Liver (tissue), 9 donors: ENCODE results near the gene PATJ. TPM values are rescaled to one million over a fixed set of nuclear protein-coding genes. Genes with fewer than 3 reads are reported as not detected.

Experiments used
- DNase-seq: peaks from one replicate; pipeline ENCODE4 v3.0.0-alpha.2; 2017; ENCODE audit warnings: low spot score
- H3K27ac ChIP-seq, 2 donors: one replicate each; pipeline ENCODE4 v1.7.0; 2013; ENCODE audit warnings: inconsistent platforms in 2 of 2, low read length in 2 of 2, control low read depth in 1 of 2, low read depth in 1 of 2, mild to moderate bottlenecking in 1 of 2
- H3K27me3 ChIP-seq, 4 donors: one replicate each; pipeline versions ENCODE4 v1.6.1 to v1.7.0; 2013; ENCODE audit warnings: low read length in 3 of 4, inconsistent platforms in 1 of 4, mild to moderate bottlenecking in 1 of 4, moderate library complexity in 1 of 4; ENCODE audit not compliant: control insufficient read depth in 4 of 4, insufficient read depth in 4 of 4
- H3K36me3 ChIP-seq, 4 donors: one replicate each; pipeline versions ENCODE4 v1.6.1 to v1.7.0; 2013; ENCODE audit warnings: low read length in 3 of 4, mild to moderate bottlenecking in 3 of 4, low read depth in 1 of 4, moderate library complexity in 1 of 4; ENCODE audit not compliant: control insufficient read depth in 4 of 4, insufficient read depth in 3 of 4
- H3K4me1 ChIP-seq, 4 donors: one replicate each; pipeline versions ENCODE4 v1.6.1 to v1.7.0; 2013; ENCODE audit warnings: low read length in 3 of 4, mild to moderate bottlenecking in 3 of 4, moderate library complexity in 1 of 4; ENCODE audit not compliant: control insufficient read depth in 4 of 4, insufficient read depth in 4 of 4
- H3K4me3 ChIP-seq, 3 donors: one replicate each; pipeline versions ENCODE4 v1.6.1 to v1.7.0; 2013; ENCODE audit warnings: low read length in 3 of 3, control low read depth in 1 of 3, low read depth in 1 of 3, mild to moderate bottlenecking in 1 of 3
- H3K9ac ChIP-seq, 2 donors: one replicate each; pipeline ENCODE4 v1.7.0; 2013; ENCODE audit warnings: low read length in 2 of 2, mild to moderate bottlenecking in 2 of 2, moderate library complexity in 2 of 2, control low read depth in 1 of 2, low read depth in 1 of 2
- H3K9me3 ChIP-seq, 4 donors: one replicate each; pipeline versions ENCODE4 v1.6.1 to v1.7.0; 2013; ENCODE audit warnings: low read length in 3 of 4; ENCODE audit not compliant: control insufficient read depth in 4 of 4
- ATF3 ChIP-seq: IDR thresholded peaks from 2 replicates; pipeline ENCODE4 v1.6.1; 2016; ENCODE audit warnings: antibody characterized with exemption
- CTCF ChIP-seq: fragments of 150-350 bp; IDR thresholded peaks from 2 replicates; pipeline ENCODE4 v1.5.1; 2017; ENCODE audit warnings: improper control_type of control experiment, low read depth, low read length; ENCODE audit not compliant: missing input control
- EGR1 ChIP-seq, 2 donors: IDR thresholded peaks; 2 replicates each; pipeline ENCODE4 v1.6.1; 2016 to 2018; ENCODE audit warnings: antibody characterized with exemption in 2 of 2, low read depth in 2 of 2
- FOXA1 ChIP-seq: IDR thresholded peaks from 2 replicates; pipeline ENCODE4 v1.6.1; 2016; ENCODE audit warnings: antibody characterized with exemption
- FOXA2 ChIP-seq: IDR thresholded peaks from 2 replicates; pipeline ENCODE4 v1.6.1; 2016; ENCODE audit warnings: antibody characterized with exemption
- GABPA ChIP-seq, 2 donors: IDR thresholded peaks in 1 of 2; conservative IDR thresholded peaks in 1 of 2; 2 replicates each; pipeline ENCODE4 v1.6.1; 2016; ENCODE audit warnings: antibody characterized with exemption in 2 of 2, mild to moderate bottlenecking in 1 of 2, moderate library complexity in 1 of 2
- HNF4A ChIP-seq, 2 donors: conservative IDR thresholded peaks; 2 replicates each; pipeline ENCODE4 v1.6.1; 2016; ENCODE audit warnings: antibody characterized with exemption in 2 of 2, mild to moderate bottlenecking in 2 of 2
- HNF4G ChIP-seq: IDR thresholded peaks from 2 replicates; pipeline ENCODE4 v1.6.1; 2016; ENCODE audit warnings: antibody characterized with exemption
- JUND ChIP-seq, 2 donors: IDR thresholded peaks; 2 replicates each; pipeline ENCODE4 v1.6.1; 2016; ENCODE audit warnings: antibody characterized with exemption in 2 of 2
- MAX ChIP-seq: IDR thresholded peaks from 2 replicates; pipeline ENCODE4 v1.6.1; 2016; ENCODE audit warnings: antibody characterized with exemption
- NR2F2 ChIP-seq: IDR thresholded peaks from 2 replicates; pipeline ENCODE4 v1.6.1; 2016; ENCODE audit warnings: antibody characterized with exemption
- RAD21 ChIP-seq, 2 donors: IDR thresholded peaks; 2 replicates each; pipeline ENCODE4 v1.6.1; 2016; ENCODE audit warnings: antibody characterized with exemption in 2 of 2, mild to moderate bottlenecking in 2 of 2
- REST ChIP-seq: IDR thresholded peaks from 2 replicates; pipeline ENCODE4 v1.6.1; 2016; ENCODE audit warnings: antibody characterized with exemption, mild to moderate bottlenecking
- RXRA ChIP-seq, 2 donors: IDR thresholded peaks; 2 replicates each; pipeline ENCODE4 v1.6.1; 2017 to 2018; ENCODE audit warnings: antibody characterized with exemption in 2 of 2, mild to moderate bottlenecking in 1 of 2
- SP1 ChIP-seq: IDR thresholded peaks from 2 replicates; pipeline ENCODE4 v1.6.1; 2018; ENCODE audit warnings: antibody characterized with exemption, mild to moderate bottlenecking
- TAF1 ChIP-seq: conservative IDR thresholded peaks from 2 replicates; pipeline ENCODE4 v1.6.1; 2016; ENCODE audit warnings: antibody characterized with exemption, mild to moderate bottlenecking
- YY1 ChIP-seq: IDR thresholded peaks from 2 replicates; pipeline ENCODE4 v1.6.1; 2016; ENCODE audit warnings: antibody characterized with exemption, mild to moderate bottlenecking
- ZBTB33 ChIP-seq: IDR thresholded peaks from 2 replicates; pipeline ENCODE4 v1.6.1; 2016; ENCODE audit warnings: antibody characterized with exemption
- WGBS: extraction: QIAGEN DNeasy Blood & Tissue Kit; methylation state at CpG from one replicate; pipeline ENCODE4 v1.1.7; 2013; 5-methylcytosine and 5-hydroxymethylcytosine counted together
- polyA plus RNA-seq, 2 donors: library from polyadenylated mRNA; stranded (reverse) in 1 of 2; unstranded in 1 of 2; fragments of 200-250 nt in 1 of 2; fragments of >200 nt in 1 of 2; fragmentation: Nextera tagmentation in 1 of 2; extraction: Ambion mirVana in 1 of 2; gene quantifications; one replicate each; pipeline versions ENCODE4 v1.2.1 to v1.2.3, GENCODE V29; 2013 to 2015
- total RNA-seq, 2 donors: library from RNA; depleted of rRNA; stranded (reverse); fragments of >200 nt; gene quantifications; one replicate each; pipeline ENCODE4 v1.2.3, GENCODE V29; 2014
- donor health status: healthy.
- donor health status: healthy.
- donor health status: healthy.
- donor health status: healthy.
- donor health status: healthy.

PATJ gene
- total and polyA plus RNA-seq, 4 donors: 5.7 to 29.8 (median 9.0) TPM

- no peaks in the 10 kb centered on the region for H3K4me1 ChIP-seq
- 85% methylated on average over 1 of the region's 1 CpG for WGBS
Observed at GRCh38 chr1:62068416-62068843, 326.1 kb downstream of the PATJ start.

More at GRCh38 chr1:62068416-62068843, 326.1 kb downstream of the PATJ start:
- Histone ChIP-seq H3K9ac (no peak overlapping the region), H3K36me3 (no peaks in the 10 kb centered on the region), H3K4me3 (no peak overlapping the region), H3K27ac (no peak overlapping the region), H3K9me3 (peaks cover 0 to 2% (median 0%) of the 10 kb centered on the region in 4 donors), H3K27me3 (no peaks in the 10 kb centered on the region)
- no peak for DNase-seq
- TF ChIP-seq EGR1 (IDR thresholded peaks at IDR 0.05; ENCODE audit: low read depth in 2 of 2): no peak
- no peak for TF ChIP-seq ZBTB33
- TF ChIP-seq NR2F2: no peak
- no peak for TF ChIP-seq SP1
- TF ChIP-seq REST: no peak
- no peak for TF ChIP-seq GABPA (IDR thresholded peaks at IDR 0.05 in 1 of 2, conservative IDR thresholded peaks at IDR 0.05 in 1 of 2)
- no peak for TF ChIP-seq FOXA2
- no peak for TF ChIP-seq ATF3
- TF ChIP-seq MAX: no peak
- TF ChIP-seq JUND (IDR thresholded peaks at IDR 0.05): no peak
- TF ChIP-seq TAF1: no peak
- TF ChIP-seq HNF4G: no peak
- TF ChIP-seq CTCF: no peak
- TF ChIP-seq HNF4A (conservative IDR thresholded peaks at IDR 0.05): no peak
- TF ChIP-seq RXRA (IDR thresholded peaks at IDR 0.05): no peak
- TF ChIP-seq FOXA1: no peak
- TF ChIP-seq YY1: no peak
- no peak for TF ChIP-seq RAD21 (IDR thresholded peaks at IDR 0.05)
